NT2/D1 (cell line): Measurements from ENCODE around the gene UCMA.

Experiments used
- SUZ12 ChIP-seq: IDR thresholded peaks from 2 replicates; pipeline ENCODE4 v1.6.1; 2011; ENCODE audit not compliant: insufficient read length, insufficient read depth; ENCODE audit errors: extremely low read depth
- YY1 ChIP-seq: IDR thresholded peaks from 2 replicates; pipeline ENCODE4 v1.6.1; 2011; ENCODE audit not compliant: insufficient read length, insufficient read depth
- ZNF274 ChIP-seq: IDR thresholded peaks from 2 replicates; pipeline ENCODE4 v1.6.1; 2011; ENCODE audit warnings: mild to moderate bottlenecking, low read depth, low read length

DNA sequence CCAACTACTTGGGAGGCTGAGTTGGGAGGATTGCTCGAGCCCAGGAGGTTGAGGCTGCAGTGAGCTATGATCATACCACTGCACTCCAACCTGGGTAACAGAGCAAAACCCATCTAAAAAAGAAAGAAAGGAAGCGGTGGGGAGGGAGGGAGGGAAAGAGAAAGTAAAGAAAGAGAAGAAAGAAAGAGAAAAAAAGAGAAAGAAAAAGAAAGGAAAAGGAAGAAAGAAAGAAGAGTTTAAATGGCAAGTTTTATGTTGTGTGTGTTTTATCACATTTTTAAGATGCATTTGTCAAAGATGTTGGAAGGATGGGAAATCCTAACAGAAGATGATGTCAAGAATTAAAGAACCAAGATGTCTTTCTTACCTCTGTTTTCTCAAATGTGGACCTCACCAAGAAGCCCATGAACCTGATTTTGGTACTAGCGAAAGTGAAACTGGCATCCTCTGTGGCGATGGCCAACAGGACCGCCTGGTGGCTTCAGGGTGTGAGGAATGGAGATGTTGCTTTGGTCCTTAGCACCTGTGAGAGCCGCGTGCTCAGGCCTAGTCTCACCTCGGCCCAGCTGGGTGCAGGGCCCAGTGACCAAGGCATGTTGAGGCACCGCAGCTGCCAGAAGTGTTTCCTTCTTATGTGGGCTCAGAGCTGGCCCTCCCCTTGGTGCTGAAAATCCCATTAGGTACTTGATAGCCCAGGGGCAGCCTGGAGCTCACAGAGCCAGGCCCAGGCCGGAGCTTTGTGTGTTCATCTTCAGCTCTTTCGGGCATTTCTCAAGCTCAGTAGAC is 9.8 kb downstream of the UCMA start:
- TF ChIP-seq SUZ12 (no peak), ZNF274 (no peak), YY1 (no peak)
